HepG2 (cell line): ENCODE data around the gene ARF6. TPM values are rescaled to one million over a fixed set of nuclear protein-coding genes. Genes with fewer than 3 reads are reported as not detected.

Experiments used
- ATAC-seq: fragments of 200-7000 bp; cut with Tn5 transposase; 3 replicates; pipeline ENCODE4 v1.9.1; 2020; ENCODE audit warnings: mild to moderate bottlenecking, moderate library complexity
- BruUV-seq: library from RNA; stranded (reverse); fragments of 400-500 nt; replicated peaks from 2 replicates; lab custom pipeline; 2021; lab: Mats Ljungman, UMichigan
- CTCF ChIA-PET: fragments of 300-600 bp; formaldehyde crosslinking; extraction: SDS; loops from one replicate; lab custom pipeline; 2021; ENCODE audit warnings: low total read pairs, inconsistent platforms, low intra/inter-chr PET ratio; lab: Yijun Ruan, JAX
- POLR2A ChIA-PET: fragments of 350-600 bp; sonication (Branson Sonifier 250); formaldehyde crosslinking; loops from one replicate; lab custom pipeline; 2020; ENCODE audit warnings: antibody characterized with exemption, inconsistent platforms; lab: Yijun Ruan, JAX
- DNase-seq: peaks from one replicate; pipeline ENCODE4 v3.0.0-alpha.2; 2015; ENCODE audit warnings: low spot score
- FAIRE-seq: peaks from 3 replicates; lab custom pipeline; 2011; peaks lifted over from hg19 to GRCh38; lab: Jason Lieb, UNC
- H2AFZ ChIP-seq: one replicate; pipeline ENCODE4 v1.6.1; 2011; ENCODE audit warnings: low read length, inconsistent platforms
- H3K27ac ChIP-seq: fragments of 300-600 bp; 3 replicates; pipeline ENCODE4 v1.8.0; 2011; ENCODE audit warnings: mixed run types, mild to moderate bottlenecking, mixed read lengths, low read length, inconsistent platforms; ENCODE audit not compliant: insufficient read depth; ENCODE audit errors: extremely low read length
- H3K27me3 ChIP-seq, 2 experiments: fragments of 200-600 bp in 1 of 2; 2 replicates in 1 of 2; 3 replicates in 1 of 2; pipeline versions ENCODE4 v1.6.0 to v1.8.0; 2011; ENCODE audit warnings: low read length in 2 of 2, mild to moderate bottlenecking in 2 of 2, moderate library complexity in 2 of 2, inconsistent platforms in 1 of 2; ENCODE audit not compliant: insufficient read depth in 2 of 2, control insufficient read depth in 1 of 2
- H3K36me3 ChIP-seq, 2 experiments: fragments of 200-600 bp in 1 of 2; replicated peaks in 1 of 2; 2 replicates in 1 of 2; 3 replicates in 1 of 2; pipeline versions ENCODE4 v1.5.1 to v1.8.0; 2011; ENCODE audit warnings: low read length in 2 of 2, inconsistent platforms in 1 of 2; ENCODE audit not compliant: insufficient read depth in 2 of 2, control insufficient read depth in 1 of 2
- H3K4me1 ChIP-seq: 2 replicates; pipeline ENCODE4 v1.5.1; 2012; ENCODE audit warnings: low read length, inconsistent platforms; ENCODE audit not compliant: insufficient read depth
- H3K4me2 ChIP-seq: 2 replicates; pipeline ENCODE4 v1.6.0; 2011; ENCODE audit warnings: low read depth, low read length, inconsistent platforms
- H3K4me3 ChIP-seq, 3 experiments: fragments of 200-600 bp in 1 of 3; sonication (generic), shearing (Covaris generic) in 1 of 3; replicated peaks in 1 of 3; 2 replicates each; pipeline ENCODE4 v1.5.1; 2011 to 2016; ENCODE audit warnings: low read length in 3 of 3, inconsistent platforms in 2 of 3, low read depth in 2 of 3, mild to moderate bottlenecking in 2 of 3, control low read depth in 1 of 3, mixed read lengths in 1 of 3; ENCODE audit not compliant: insufficient read depth in 1 of 3
- H3K79me2 ChIP-seq: one replicate; pipeline ENCODE4 v1.6.1; 2011; ENCODE audit warnings: low read length, inconsistent platforms; ENCODE audit not compliant: insufficient read depth
- H3K9ac ChIP-seq: 2 replicates; pipeline ENCODE4 v1.6.0; 2011; ENCODE audit warnings: mild to moderate bottlenecking, low read depth, low read length, inconsistent platforms; ENCODE audit not compliant: insufficient read depth
- H3K9me3 ChIP-seq: 2 replicates; pipeline ENCODE4 v1.5.1; 2012; ENCODE audit warnings: mild to moderate bottlenecking, low read length
- H4K20me1 ChIP-seq: 2 replicates; pipeline ENCODE4 v1.6.0; 2011; ENCODE audit warnings: inconsistent platforms, mild to moderate bottlenecking, low read length, moderate library complexity; ENCODE audit not compliant: insufficient read depth
- DR1 ChIP-seq: sonication (generic); formaldehyde crosslinking; IDR thresholded peaks from 2 replicates; pipeline ENCODE4 v1.8.0; 2021; ENCODE audit warnings: mild to moderate bottlenecking, missing genetic modification reagents, inconsistent platforms
- ETV6 ChIP-seq: sonication (generic); formaldehyde crosslinking; conservative IDR thresholded peaks from 2 replicates; pipeline ENCODE4 v1.4.0; 2020; ENCODE audit warnings: missing genetic modification reagents
- HNRNPUL1 ChIP-seq: fragments of 200-400 bp; formaldehyde crosslinking; IDR thresholded peaks from 2 replicates; pipeline ENCODE4 v1.6.1; 2017; ENCODE audit warnings: low read depth, mild to moderate bottlenecking, low read length, moderate library complexity
- IKZF5 ChIP-seq: IDR thresholded peaks from 2 replicates; pipeline ENCODE4 v1.6.1; 2018; ENCODE audit warnings: missing genetic modification reagents, mild to moderate bottlenecking, missing compliant biosample characterization
- MED13 ChIP-seq: sonication (generic); formaldehyde crosslinking; IDR thresholded peaks from 2 replicates; pipeline ENCODE4 v1.5.0; 2020; ENCODE audit warnings: missing genetic modification reagents
- MXD1 ChIP-seq: sonication (generic); formaldehyde crosslinking; IDR thresholded peaks from 2 replicates; pipeline ENCODE4 v1.4.0; 2020; ENCODE audit warnings: mild to moderate bottlenecking, missing genetic modification reagents
- POGK ChIP-seq: sonication (generic); formaldehyde crosslinking; conservative IDR thresholded peaks from 2 replicates; pipeline ENCODE4 v1.8.0; 2022; ENCODE audit warnings: mild to moderate bottlenecking, moderate library complexity, missing genetic modification reagents
- SIN3B ChIP-seq: fragments of 150-350 bp; IDR thresholded peaks from 2 replicates; pipeline ENCODE4 v1.6.1; 2014; ENCODE audit warnings: low read length
- SMAD9 ChIP-seq: sonication (generic); formaldehyde crosslinking; IDR thresholded peaks from 2 replicates; pipeline ENCODE4 v1.5.1; 2020; ENCODE audit warnings: mild to moderate bottlenecking, missing genetic modification reagents
- ZBTB1 ChIP-seq: sonication (generic); formaldehyde crosslinking; IDR thresholded peaks from 2 replicates; pipeline ENCODE4 v1.4.0; 2020; ENCODE audit warnings: missing genetic modification reagents, borderline replicate concordance
- ZBTB38 ChIP-seq: sonication (generic); formaldehyde crosslinking; IDR thresholded peaks from 2 replicates; pipeline ENCODE4 v1.5.1; 2020; ENCODE audit warnings: mild to moderate bottlenecking, missing genetic modification reagents
- ZNF337 ChIP-seq: sonication (generic); formaldehyde crosslinking; IDR thresholded peaks from 2 replicates; pipeline ENCODE4 v1.5.1; 2020; ENCODE audit warnings: missing genetic modification reagents, low read depth, mild to moderate bottlenecking, borderline replicate concordance
- ZNF556 ChIP-seq: sonication (generic); formaldehyde crosslinking; IDR thresholded peaks from 2 replicates; pipeline ENCODE4 v1.4.0; 2020; ENCODE audit warnings: mild to moderate bottlenecking, missing genetic modification reagents, borderline replicate concordance
- ZNF607 ChIP-seq: sonication (generic); formaldehyde crosslinking; IDR thresholded peaks from 2 replicates; pipeline ENCODE4 v1.5.1; 2020; ENCODE audit warnings: missing genetic modification reagents, mild to moderate bottlenecking, borderline replicate concordance
- WGBS: methylation state at CpG from one replicate; pipeline ENCODE4 v1.1.6; 2017; ENCODE audit warnings: low lambda C conversion rate; 5-methylcytosine and 5-hydroxymethylcytosine counted together
- in situ Hi-C: cut with HindIII; loops from 2 replicates; pipeline ENCODE4 v1.10.0; 2017; ENCODE audit warnings: low pct_unique_long_range_greater_than_20kb; ENCODE audit not compliant: extremely low pct_ligation_motif_present
- intact Hi-C: fragments of 100-400 bp; cut with micrococcal nuclease; formaldehyde crosslinking; loops from one replicate; pipeline ENCODE4 v1.10.0; 2022; ENCODE audit not compliant: unreplicated experiment
- polyA plus RNA-seq, 8 experiments: library from polyadenylated mRNA; depleted of rRNA in 3 of 8; stranded (reverse) in 7 of 8; unstranded in 1 of 8; fragments of >200 nt; fragmentation: Illumina TruSeq in 4 of 8; extraction: Trizol in 4 of 8; gene quantifications; 2 replicates each; pipeline versions ENCODE4 v1.2.1 to v1.2.3, GENCODE V29; 2011 to 2016; ENCODE audit warnings: low read depth in 4 of 8, missing spikeins in 1 of 8, mixed read lengths in 1 of 8; ENCODE audit not compliant: insufficient read depth in 1 of 8
- total RNA-seq, 5 experiments: library from RNA; depleted of rRNA; stranded (reverse); fragments of >200 nt; fragmentation: Illumina TruSeq; extraction: Trizol; gene quantifications; 2 replicates each; pipeline ENCODE4 v1.2.3, GENCODE V29; 2016; ENCODE audit warnings: low read depth in 1 of 5

ARF6 gene
- total and polyA plus RNA-seq, 2 of the 13 experiments (the other 11 are each of a cell fraction or from before 2014, with no cell fraction given), result 12.7 to 31.9 TPM

GRCh38 chr14:49930720-49931119 lies 37.8 kb downstream of the ARF6 start:
- CTCF ChIA-PET, result no interaction called here
- DNase-seq (no peak), ATAC-seq (no peak), FAIRE-seq (no peak)
- no peak overlapping the region for H3K27ac ChIP-seq
- H3K9me3 ChIP-seq, result no peaks in the 10 kb centered on the region
- H3K9ac ChIP-seq, result no peak overlapping the region
- BruUV-seq, result no TSS peak
- H2AFZ ChIP-seq, result no peak overlapping the region
- no peaks in the 10 kb centered on the region for H3K27me3 ChIP-seq
- TF ChIP-seq SIN3B (no peak), ZNF607 (CRISPR knock-in tag) (no peak), IKZF5 (CRISPR knock-in tag) (no peak), HNRNPUL1 (no peak), ZBTB38 (no peak)
- POLR2A ChIA-PET, result no interaction called here
- 77% methylated on average over 2 of the region's 2 CpGs for WGBS
- H3K4me3 ChIP-seq, result no peak overlapping the region
- H3K36me3 ChIP-seq, result no peaks in the 10 kb centered on the region
- no peaks in the 10 kb centered on the region for H3K79me2 ChIP-seq
- peaks cover 17% of the 10 kb centered on the region for H3K4me1 ChIP-seq
- no peak overlapping the region for H3K4me2 ChIP-seq
- intact Hi-C loops, result no loop called here
- in situ Hi-C loops, result no loop called here
- H4K20me1 ChIP-seq, result no peaks in the 10 kb centered on the region

GRCh38 chr14:49931523-49931922 lies 38.6 kb downstream of the ARF6 start:
- Histone ChIP-seq H3K4me3 (no peak overlapping the region), H3K79me2 (no peaks in the 10 kb centered on the region), H3K4me1 (peaks cover 21% of the 10 kb centered on the region), H4K20me1 (no peaks in the 10 kb centered on the region), H3K9me3 (peaks cover 4% of the 10 kb centered on the region; the same call in 1 of the 2 replicates), H3K27me3 (no peaks in the 10 kb centered on the region), H3K9ac (no peak overlapping the region), H2AFZ (no peak overlapping the region), H3K4me2 (no peak overlapping the region), H3K27ac (no peak overlapping the region), H3K36me3 (no peaks in the 10 kb centered on the region)
- in situ Hi-C loops, result no loop called here
- no peak for ATAC-seq
- POLR2A ChIA-PET, result interaction anchor here (0.7 kb wide), 1 partner anchor 50 kb away, joined by 3 read pairs; no protein-coding TSS in a partner anchor
- no peak for FAIRE-seq
- no peak for DNase-seq
- no TSS peak for BruUV-seq
- intact Hi-C loops, result no loop called here
- TF ChIP-seq MED13 (no peak), ZNF337 (CRISPR knock-in tag) (no peak), MXD1 (no peak), ZBTB1 (CRISPR knock-in tag) (no peak), DR1 (CRISPR knock-in tag) (no peak), POGK (CRISPR knock-in tag) (no peak), ZNF556 (CRISPR knock-in tag) (no peak), SMAD9 (CRISPR knock-in tag) (no peak), ETV6 (no peak)
- CTCF ChIA-PET, result no interaction called here
- WGBS, result 50% methylated on average over 3 of the region's 3 CpGs
